ENCODE measurements around the gene PARP8. TPM values are rescaled to one million over a fixed set of nuclear protein-coding genes. Genes with fewer than 3 reads are reported as not detected.

The PARP8 gene
- total and polyA plus RNA-seq, 2 of the 4 experiments (the other 2 are of a cell fraction): 6.9 to 8.2 TPM

DNA sequence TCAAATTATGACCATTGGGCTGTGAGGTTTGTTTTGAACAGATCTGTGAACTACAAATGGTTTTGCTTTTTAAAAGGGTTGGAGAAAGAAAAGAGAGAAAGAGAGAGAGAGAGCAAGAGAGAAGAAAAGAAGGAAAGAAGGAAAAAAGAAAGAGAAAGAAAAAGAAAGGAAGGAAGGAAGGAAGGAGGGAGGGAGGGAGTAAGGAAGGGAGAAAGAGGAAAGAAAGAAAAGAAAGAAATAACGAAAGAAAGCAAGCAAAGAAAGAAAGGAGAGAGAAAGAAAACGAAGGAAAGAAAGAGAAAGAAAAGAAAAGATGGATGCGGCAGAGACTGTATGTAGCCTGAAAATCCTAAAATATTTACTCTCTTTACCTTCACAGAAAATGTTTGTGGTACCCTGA, 104.0 kb downstream of the PARP8 start:
- Histone ChIP-seq H3K9me3 (ENCODE audit: control insufficient read depth, insufficient read depth, low read length) (no peaks in the 10 kb centered on the region), H3K4ac (ENCODE audit: low read depth, low read length) (no peak overlapping the region), H3K23ac (ENCODE audit: low read depth, low read length) (no peak overlapping the region), H3K36me3 (ENCODE audit: control insufficient read depth, insufficient read depth, low read length) (no peaks in the 10 kb centered on the region), H3K4me2 (ENCODE audit: low read depth, low read length) (no peak overlapping the region), H3K9ac (ENCODE audit: low read depth, low read length) (no peak overlapping the region), H3K18ac (ENCODE audit: low read depth, low read length) (no peak overlapping the region), H4K5ac (ENCODE audit: low read depth, low read length) (no peak overlapping the region), H4K91ac (ENCODE audit: insufficient read depth, low read depth, low read length) (no peak overlapping the region), H3K27me3 (ENCODE audit: control insufficient read depth, insufficient read depth, low read length) (no peaks in the 10 kb centered on the region), H2AK5ac (ENCODE audit: low read depth, low read length) (no peak overlapping the region), H4K8ac (ENCODE audit: low read depth in 2 of 2, low read length in 2 of 2) (no peak overlapping the region), H3K56ac (ENCODE audit: extremely low read depth, insufficient read depth, low read length) (no peak overlapping the region), H3K9me1 (ENCODE audit: insufficient read depth, low read length) (no peaks in the 10 kb centered on the region), H2AK9ac (replicated peaks; ENCODE audit: low read depth, low read length, poor library complexity) (no peak overlapping the region), H3K27ac (ENCODE audit: insufficient read depth, low read length) (no peak overlapping the region), H2BK120ac (ENCODE audit: low read depth, low read length) (no peak overlapping the region), H3K79me1 (ENCODE audit: low read depth in 1 of 2, low read length in 2 of 2) (no peaks in the 10 kb centered on the region), H2BK15ac (ENCODE audit: low read depth, low read length) (no peak overlapping the region), H3K4me3 (ENCODE audit: insufficient read depth, low read depth, low read length) (no peak overlapping the region), H2BK20ac (ENCODE audit: low read depth, low read length) (no peak overlapping the region), H3K4me1 (ENCODE audit: control insufficient read depth, insufficient read depth, low read length) (0 out of 2 replicates have a peak, but pooled peaks cover 1% of the 10 kb centered on the region), H2AFZ (replicated peaks; ENCODE audit: low read length, poor library complexity) (no peak overlapping the region), H3K14ac (replicated peaks; ENCODE audit: low read depth, low read length) (no peak overlapping the region), H4K20me1 (ENCODE audit: insufficient read depth, low read length) (no peaks in the 10 kb centered on the region), H2BK5ac (ENCODE audit: low read depth, low read length, poor library complexity, severe bottlenecking) (no peak overlapping the region)
- intact Hi-C loops (cut with micrococcal nuclease) (no loop called here), in situ Hi-C loops (cut with MboI; ENCODE audit: low sequenced_read_pairs) (no loop called here), dilution Hi-C loops (cut with HindIII; ENCODE audit: low sequenced_read_pairs, unreplicated experiment) (no loop called here)
- TF ChIP-seq MXI1 (IDR thresholded peaks at IDR 0.05; ENCODE audit: borderline replicate concordance, low read depth, low read length) (no peak), POLR2A (IDR thresholded peaks at IDR 0.05; ENCODE audit: low read depth, low read length) (no peak), MAZ (IDR thresholded peaks at IDR 0.05; ENCODE audit: borderline replicate concordance, low read depth, low read length) (no peak), BHLHE40 (IDR thresholded peaks at IDR 0.05; ENCODE audit: low read depth, low read length) (no peak), USF2 (IDR thresholded peaks at IDR 0.05; ENCODE audit: low read depth, low read length) (no peak), ELK1 (IDR thresholded peaks at IDR 0.05; ENCODE audit: borderline replicate concordance, low read depth, low read length) (no peak), CEBPB (IDR thresholded peaks at IDR 0.05; ENCODE audit: low read depth, low read length) (no peak), CHD1 (IDR thresholded peaks at IDR 0.05; ENCODE audit: low read depth, low read length) (no peak), RAD21 (IDR thresholded peaks at IDR 0.05; ENCODE audit: low read length) (no peak), NFE2L2 (IDR thresholded peaks at IDR 0.05; ENCODE audit: low read depth, low read length) (no peak), SMC3 (IDR thresholded peaks at IDR 0.05; ENCODE audit: low read depth, low read length) (no peak), RFX5 (IDR thresholded peaks at IDR 0.05; ENCODE audit: low read depth, low read length) (no peak)
- TF ChIP-seq, protein P1, sequence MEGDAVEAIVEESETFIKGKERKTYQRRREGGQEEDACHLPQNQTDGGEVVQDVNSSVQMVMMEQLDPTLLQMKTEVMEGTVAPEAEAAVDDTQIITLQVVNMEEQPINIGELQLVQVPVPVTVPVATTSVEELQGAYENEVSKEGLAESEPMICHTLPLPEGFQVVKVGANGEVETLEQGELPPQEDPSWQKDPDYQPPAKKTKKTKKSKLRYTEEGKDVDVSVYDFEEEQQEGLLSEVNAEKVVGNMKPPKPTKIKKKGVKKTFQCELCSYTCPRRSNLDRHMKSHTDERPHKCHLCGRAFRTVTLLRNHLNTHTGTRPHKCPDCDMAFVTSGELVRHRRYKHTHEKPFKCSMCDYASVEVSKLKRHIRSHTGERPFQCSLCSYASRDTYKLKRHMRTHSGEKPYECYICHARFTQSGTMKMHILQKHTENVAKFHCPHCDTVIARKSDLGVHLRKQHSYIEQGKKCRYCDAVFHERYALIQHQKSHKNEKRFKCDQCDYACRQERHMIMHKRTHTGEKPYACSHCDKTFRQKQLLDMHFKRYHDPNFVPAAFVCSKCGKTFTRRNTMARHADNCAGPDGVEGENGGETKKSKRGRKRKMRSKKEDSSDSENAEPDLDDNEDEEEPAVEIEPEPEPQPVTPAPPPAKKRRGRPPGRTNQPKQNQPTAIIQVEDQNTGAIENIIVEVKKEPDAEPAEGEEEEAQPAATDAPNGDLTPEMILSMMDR (conservative IDR thresholded peaks at IDR 0.05; ENCODE audit: low read depth, low read length): no peak
- ATAC-seq (ENCODE audit: low read depth) (no peak), DNase-seq (no peak)
- no CpG with 5 or more reads among the region's 3 CpGs for WGBS, 2 experiments (ENCODE audit: extremely low coverage in 2 of 2, insufficient read length in 1 of 2)
- ChIA-PET CTCF (no interaction called here), POLR2A (ENCODE audit: unreplicated experiment) (no interaction called here)
- BruUV-seq (replicated peaks): no TSS peak

Data from IMR-90 (cell line).